GM12878 (cell line): ENCODE data around the gene ZBED5.

Experiments
- CREB1 ChIP-seq: IDR thresholded peaks from 2 replicates; pipeline ENCODE4 v1.6.1; 2012; ENCODE audit warnings: low read depth, mild to moderate bottlenecking, inconsistent platforms
- IRF5 ChIP-seq: fragments of 450-650 bp; IDR thresholded peaks from 2 replicates; pipeline ENCODE4 v1.6.1; 2017; ENCODE audit warnings: borderline replicate concordance
- MAX ChIP-seq: IDR thresholded peaks from 2 replicates; pipeline ENCODE4 v1.6.1; 2012; ENCODE audit warnings: low read depth, low read length, improper control_type of control experiment
- NFXL1 ChIP-seq: fragments of 450-650 bp; IDR thresholded peaks from 2 replicates; pipeline ENCODE4 v1.6.1; 2017; ENCODE audit warnings: antibody characterized with exemption, mild to moderate bottlenecking, borderline replicate concordance
- NFYA ChIP-seq: IDR thresholded peaks from 2 replicates; pipeline ENCODE4 v1.6.1; 2011; ENCODE audit warnings: low read depth, mild to moderate bottlenecking, low read length, improper control_type of control experiment, borderline replicate concordance
- POLR2A ChIP-seq: IDR thresholded peaks from 2 replicates; pipeline ENCODE4 v1.6.1; 2011; ENCODE audit warnings: low read depth, mild to moderate bottlenecking, low read length
- POLR2AphosphoS5 ChIP-seq: IDR thresholded peaks from 2 replicates; pipeline ENCODE4 v1.6.1; 2011; ENCODE audit warnings: mild to moderate bottlenecking, low read length, inconsistent platforms
- SMC3 ChIP-seq: IDR thresholded peaks from 2 replicates; pipeline ENCODE4 v1.6.1; 2011; ENCODE audit warnings: low read length, improper control_type of control experiment, borderline replicate concordance
- SPI1 ChIP-seq: IDR thresholded peaks from 2 replicates; pipeline ENCODE4 v1.6.1; 2011; ENCODE audit warnings: low read depth, mild to moderate bottlenecking, low read length, moderate library complexity, borderline replicate concordance; ENCODE audit not compliant: insufficient read depth
- SREBF1 ChIP-seq: IDR thresholded peaks from 2 replicates; pipeline ENCODE4 v1.6.1; 2012; ENCODE audit warnings: mild to moderate bottlenecking, low read length
- SUPT20H ChIP-seq: IDR thresholded peaks from 2 replicates; pipeline ENCODE4 v1.6.1; 2011; ENCODE audit warnings: low read depth, mild to moderate bottlenecking, low read length, moderate library complexity, borderline replicate concordance; ENCODE audit not compliant: control insufficient read depth
- TF ChIP-seq, protein P1 (sequence below), 3 experiments: IDR thresholded peaks in 2 of 3; conservative IDR thresholded peaks in 1 of 3; 2 replicates each; pipeline ENCODE4 v1.5.1; 2011; ENCODE audit warnings: low read depth in 3 of 3, low read length in 3 of 3, mild to moderate bottlenecking in 3 of 3, control low read depth in 2 of 3, moderate library complexity in 2 of 3, inconsistent platforms in 1 of 3, mixed read lengths in 1 of 3; ENCODE audit not compliant: control insufficient read depth in 2 of 3, insufficient read depth in 1 of 3; ENCODE audit errors: extremely low read depth in 1 of 3
- TF ChIP-seq, protein P2 (sequence below): fragments of 450-650 bp; IDR thresholded peaks from 2 replicates; pipeline ENCODE4 v1.6.1; 2016; ENCODE audit warnings: mild to moderate bottlenecking, moderate library complexity, borderline replicate concordance

DNA sequence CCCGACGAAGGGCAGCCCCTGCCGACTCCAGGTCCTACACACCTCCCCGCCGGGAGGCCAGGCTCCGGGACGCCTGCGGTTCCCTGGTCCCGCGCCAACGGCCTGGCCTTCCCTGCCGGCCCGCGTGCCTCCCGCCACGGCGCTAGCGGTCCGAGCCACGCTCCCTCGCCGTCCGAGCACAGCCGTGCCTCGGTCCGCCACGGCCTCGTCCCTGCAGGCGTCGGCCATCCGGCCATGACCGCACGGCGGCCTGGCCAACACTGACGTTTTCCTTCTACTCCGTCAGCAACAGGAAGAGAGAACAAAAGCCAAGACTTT is 49.7 kb downstream of the ZBED5 start:
- no peak for TF ChIP-seq MAX
- TF ChIP-seq SUPT20H = no peak
- TF ChIP-seq POLR2A = peak; percentile 75
- TF ChIP-seq SMC3 = no peak
- TF ChIP-seq NFYA = no peak
- no peak for TF ChIP-seq IRF5
- no peak for TF ChIP-seq POLR2AphosphoS5
- TF ChIP-seq, protein P1, sequence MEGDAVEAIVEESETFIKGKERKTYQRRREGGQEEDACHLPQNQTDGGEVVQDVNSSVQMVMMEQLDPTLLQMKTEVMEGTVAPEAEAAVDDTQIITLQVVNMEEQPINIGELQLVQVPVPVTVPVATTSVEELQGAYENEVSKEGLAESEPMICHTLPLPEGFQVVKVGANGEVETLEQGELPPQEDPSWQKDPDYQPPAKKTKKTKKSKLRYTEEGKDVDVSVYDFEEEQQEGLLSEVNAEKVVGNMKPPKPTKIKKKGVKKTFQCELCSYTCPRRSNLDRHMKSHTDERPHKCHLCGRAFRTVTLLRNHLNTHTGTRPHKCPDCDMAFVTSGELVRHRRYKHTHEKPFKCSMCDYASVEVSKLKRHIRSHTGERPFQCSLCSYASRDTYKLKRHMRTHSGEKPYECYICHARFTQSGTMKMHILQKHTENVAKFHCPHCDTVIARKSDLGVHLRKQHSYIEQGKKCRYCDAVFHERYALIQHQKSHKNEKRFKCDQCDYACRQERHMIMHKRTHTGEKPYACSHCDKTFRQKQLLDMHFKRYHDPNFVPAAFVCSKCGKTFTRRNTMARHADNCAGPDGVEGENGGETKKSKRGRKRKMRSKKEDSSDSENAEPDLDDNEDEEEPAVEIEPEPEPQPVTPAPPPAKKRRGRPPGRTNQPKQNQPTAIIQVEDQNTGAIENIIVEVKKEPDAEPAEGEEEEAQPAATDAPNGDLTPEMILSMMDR (IDR thresholded peaks at IDR 0.05 in 2 of 3, conservative IDR thresholded peaks at IDR 0.05 in 1 of 3; ENCODE audit: control insufficient read depth in 2 of 3, extremely low read depth in 1 of 3, insufficient read depth in 1 of 3, low read depth in 3 of 3, low read length in 3 of 3) = no peak
- TF ChIP-seq, protein P2, sequence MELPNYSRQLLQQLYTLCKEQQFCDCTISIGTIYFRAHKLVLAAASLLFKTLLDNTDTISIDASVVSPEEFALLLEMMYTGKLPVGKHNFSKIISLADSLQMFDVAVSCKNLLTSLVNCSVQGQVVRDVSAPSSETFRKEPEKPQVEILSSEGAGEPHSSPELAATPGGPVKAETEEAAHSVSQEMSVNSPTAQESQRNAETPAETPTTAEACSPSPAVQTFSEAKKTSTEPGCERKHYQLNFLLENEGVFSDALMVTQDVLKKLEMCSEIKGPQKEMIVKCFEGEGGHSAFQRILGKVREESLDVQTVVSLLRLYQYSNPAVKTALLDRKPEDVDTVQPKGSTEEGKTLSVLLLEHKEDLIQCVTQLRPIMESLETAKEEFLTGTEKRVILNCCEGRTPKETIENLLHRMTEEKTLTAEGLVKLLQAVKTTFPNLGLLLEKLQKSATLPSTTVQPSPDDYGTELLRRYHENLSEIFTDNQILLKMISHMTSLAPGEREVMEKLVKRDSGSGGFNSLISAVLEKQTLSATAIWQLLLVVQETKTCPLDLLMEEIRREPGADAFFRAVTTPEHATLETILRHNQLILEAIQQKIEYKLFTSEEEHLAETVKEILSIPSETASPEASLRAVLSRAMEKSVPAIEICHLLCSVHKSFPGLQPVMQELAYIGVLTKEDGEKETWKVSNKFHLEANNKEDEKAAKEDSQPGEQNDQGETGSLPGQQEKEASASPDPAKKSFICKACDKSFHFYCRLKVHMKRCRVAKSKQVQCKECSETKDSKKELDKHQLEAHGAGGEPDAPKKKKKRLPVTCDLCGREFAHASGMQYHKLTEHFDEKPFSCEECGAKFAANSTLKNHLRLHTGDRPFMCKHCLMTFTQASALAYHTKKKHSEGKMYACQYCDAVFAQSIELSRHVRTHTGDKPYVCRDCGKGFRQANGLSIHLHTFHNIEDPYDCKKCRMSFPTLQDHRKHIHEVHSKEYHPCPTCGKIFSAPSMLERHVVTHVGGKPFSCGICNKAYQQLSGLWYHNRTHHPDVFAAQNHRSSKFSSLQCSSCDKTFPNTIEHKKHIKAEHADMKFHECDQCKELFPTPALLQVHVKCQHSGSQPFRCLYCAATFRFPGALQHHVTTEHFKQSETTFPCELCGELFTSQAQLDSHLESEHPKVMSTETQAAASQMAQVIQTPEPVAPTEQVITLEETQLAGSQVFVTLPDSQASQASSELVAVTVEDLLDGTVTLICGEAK = no peak
- TF ChIP-seq SREBF1 = no peak
- no peak for TF ChIP-seq NFXL1
- no peak for TF ChIP-seq SPI1
- TF ChIP-seq CREB1 = no peak
